ENCODE data around the gene MEIOSIN. TPM values are rescaled to one million over a fixed set of nuclear protein-coding genes. Genes with fewer than 3 reads are reported as not detected.

Gene MEIOSIN
- total and polyA plus RNA-seq, 2 donors from 2014 or later = not detected

- no peaks in the 10 kb centered on the region for H3K27me3 ChIP-seq (ENCODE audit: control insufficient read depth, insufficient read depth, low read length)
- H3K36me3 ChIP-seq (ENCODE audit: control insufficient read depth in 2 of 3, insufficient read depth in 3 of 3, low read length in 3 of 3) = peaks cover 0 to 13% (median 7%) of the 10 kb centered on the region in 3 donors
- no peaks in the 10 kb centered on the region for H3K9me3 ChIP-seq (ENCODE audit: control insufficient read depth in 2 of 3, insufficient read depth in 1 of 3, low read length in 3 of 3)
- peaks cover 0 to 12% (median 7%) of the 10 kb centered on the region in 3 donors for H3K4me1 ChIP-seq (ENCODE audit: control insufficient read depth in 2 of 3, insufficient read depth in 2 of 3, low read depth in 1 of 3, low read length in 3 of 3)
- peak within 1 kb of the TSS in 1 of 2 donors; percentile 45 for H3K27ac ChIP-seq (ENCODE audit: low read depth in 2 of 2, low read length in 2 of 2)
- peak within 1 kb of the TSS; percentile 53 to 81 (median 58) for H3K9ac ChIP-seq (ENCODE audit: low read length in 3 of 3)
- DNase-seq = peak; percentile 99 to 100 (median 100)
- TF ChIP-seq, protein P1, sequence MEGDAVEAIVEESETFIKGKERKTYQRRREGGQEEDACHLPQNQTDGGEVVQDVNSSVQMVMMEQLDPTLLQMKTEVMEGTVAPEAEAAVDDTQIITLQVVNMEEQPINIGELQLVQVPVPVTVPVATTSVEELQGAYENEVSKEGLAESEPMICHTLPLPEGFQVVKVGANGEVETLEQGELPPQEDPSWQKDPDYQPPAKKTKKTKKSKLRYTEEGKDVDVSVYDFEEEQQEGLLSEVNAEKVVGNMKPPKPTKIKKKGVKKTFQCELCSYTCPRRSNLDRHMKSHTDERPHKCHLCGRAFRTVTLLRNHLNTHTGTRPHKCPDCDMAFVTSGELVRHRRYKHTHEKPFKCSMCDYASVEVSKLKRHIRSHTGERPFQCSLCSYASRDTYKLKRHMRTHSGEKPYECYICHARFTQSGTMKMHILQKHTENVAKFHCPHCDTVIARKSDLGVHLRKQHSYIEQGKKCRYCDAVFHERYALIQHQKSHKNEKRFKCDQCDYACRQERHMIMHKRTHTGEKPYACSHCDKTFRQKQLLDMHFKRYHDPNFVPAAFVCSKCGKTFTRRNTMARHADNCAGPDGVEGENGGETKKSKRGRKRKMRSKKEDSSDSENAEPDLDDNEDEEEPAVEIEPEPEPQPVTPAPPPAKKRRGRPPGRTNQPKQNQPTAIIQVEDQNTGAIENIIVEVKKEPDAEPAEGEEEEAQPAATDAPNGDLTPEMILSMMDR (IDR thresholded peaks at IDR 0.05; ENCODE audit: borderline replicate concordance, extremely low read depth, insufficient read depth) = no peak
- peak within 1 kb of the TSS; percentile 63 to 88 (median 78) for H3K4me3 ChIP-seq (ENCODE audit: low read length in 3 of 3)
- intact Hi-C loops (cut with DNase I) = no loop called here
- FAIRE-seq = peak; percentile 98
Observed at GRCh38 chr19:45792470-45793177, 59.4 kb downstream of the MEIOSIN start, which contains the start of gene DMWD. Gene DMWD (minus strand): TSS chr19:45792845. CDS start chr19:45792756, 89 bp downstream.

DNA sequence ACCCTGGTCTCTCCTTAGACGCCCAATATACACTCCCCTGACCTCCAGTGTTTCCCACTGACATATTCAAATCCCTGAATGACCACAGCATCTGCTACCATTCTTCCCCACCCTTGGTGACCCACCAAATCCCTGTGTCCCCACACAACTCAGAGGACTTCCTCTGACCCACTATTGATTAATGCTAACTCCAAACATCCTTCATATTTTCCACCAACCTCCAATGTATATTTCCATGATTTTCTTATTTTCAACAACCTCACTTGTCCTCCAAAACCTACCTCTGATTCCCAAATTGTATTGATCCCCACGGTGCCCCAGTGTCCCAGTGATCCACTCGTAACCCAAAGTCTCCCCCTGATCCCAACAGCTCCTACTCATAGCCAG is 59.9 kb downstream of the MEIOSIN start:
- DNase-seq (no peak), FAIRE-seq (no peak)
- TF ChIP-seq, protein P1 (IDR thresholded peaks at IDR 0.05; ENCODE audit: borderline replicate concordance, extremely low read depth, insufficient read depth) = no peak
- intact Hi-C loops (cut with DNase I) = no loop called here
- H3K4me1 ChIP-seq (ENCODE audit: control insufficient read depth in 2 of 3, insufficient read depth in 2 of 3, low read depth in 1 of 3, low read length in 3 of 3) = peaks cover 0 to 12% (median 7%) of the 10 kb centered on the region in 3 donors
- peak overlapping the region in 2 of 3 donors; percentile 53 to 60 for H3K4me3 ChIP-seq (ENCODE audit: low read length in 3 of 3)
- H3K27ac ChIP-seq (ENCODE audit: low read depth in 2 of 2, low read length in 2 of 2) = peak overlapping the region in 1 of 2 donors; percentile 45
- H3K36me3 ChIP-seq (ENCODE audit: control insufficient read depth in 2 of 3, insufficient read depth in 3 of 3, low read length in 3 of 3) = peaks cover 0 to 13% (median 6%) of the 10 kb centered on the region in 3 donors
- H3K27me3 ChIP-seq (ENCODE audit: control insufficient read depth, insufficient read depth, low read length) = no peaks in the 10 kb centered on the region
- no peaks in the 10 kb centered on the region for H3K9me3 ChIP-seq (ENCODE audit: control insufficient read depth in 2 of 3, insufficient read depth in 1 of 3, low read length in 3 of 3)
- peak overlapping the region in 2 of 3 donors; percentile 2 to 53 for H3K9ac ChIP-seq (ENCODE audit: low read length in 3 of 3)

GRCh38 chr19:45793876-45794275 is 60.6 kb downstream of the MEIOSIN start:
- FAIRE-seq (no peak), DNase-seq (no peak)
- TF ChIP-seq, protein P1 (IDR thresholded peaks at IDR 0.05; ENCODE audit: borderline replicate concordance, extremely low read depth, insufficient read depth) = no peak
- H3K4me1 ChIP-seq (ENCODE audit: control insufficient read depth in 2 of 3, insufficient read depth in 2 of 3, low read depth in 1 of 3, low read length in 3 of 3) = peaks cover 0 to 12% (median 7%) of the 10 kb centered on the region in 3 donors
- intact Hi-C loops (cut with DNase I) = no loop called here
- H3K36me3 ChIP-seq (ENCODE audit: control insufficient read depth in 2 of 3, insufficient read depth in 3 of 3, low read length in 3 of 3) = peaks cover 0 to 6% (median 3%) of the 10 kb centered on the region in 3 donors
- no peak overlapping the region for H3K9ac ChIP-seq (ENCODE audit: low read length in 3 of 3)
- no peak overlapping the region for H3K4me3 ChIP-seq (ENCODE audit: low read length in 3 of 3)
- H3K9me3 ChIP-seq (ENCODE audit: control insufficient read depth in 2 of 3, insufficient read depth in 1 of 3, low read length in 3 of 3) = no peaks in the 10 kb centered on the region
- H3K27ac ChIP-seq (ENCODE audit: low read depth in 2 of 2, low read length in 2 of 2) = no peak overlapping the region
- no peaks in the 10 kb centered on the region for H3K27me3 ChIP-seq (ENCODE audit: control insufficient read depth, insufficient read depth, low read length)
